Ovary (tissue), 9 donors: Measurements from ENCODE around the gene ANAPC1. TPM values are rescaled to one million over a fixed set of nuclear protein-coding genes. Genes with fewer than 3 reads are reported as not detected.

Experiments used
- DNase-seq, 5 donors: peaks; one replicate each; pipeline ENCODE4 v3.0.0-alpha.2; 2019 to 2020
- H3K27ac ChIP-seq, 2 donors: fragments of 200-600 bp; one replicate each; pipeline versions ENCODE4 v1.5.1 to v1.8.0; 2019 to 2022
- H3K27me3 ChIP-seq: fragments of 200-600 bp; one replicate; pipeline ENCODE4 v1.8.0; 2022
- H3K36me3 ChIP-seq: fragments of 200-600 bp; sonication (generic); one replicate; pipeline ENCODE4 v1.5.1; 2019
- H3K4me1 ChIP-seq: one replicate; pipeline ENCODE4 v1.8.1; 2013; ENCODE audit warnings: mild to moderate bottlenecking, moderate library complexity; ENCODE audit not compliant: insufficient read depth
- H3K4me3 ChIP-seq: fragments of 200-600 bp; sonication (generic); one replicate; pipeline ENCODE4 v1.5.1; 2017
- H3K9me3 ChIP-seq, 2 donors: fragments of 200-600 bp in 1 of 2; sonication (generic) in 1 of 2; one replicate each; pipeline versions ENCODE4 v1.5.1 to v1.8.1; 2013 to 2019; ENCODE audit warnings: mild to moderate bottlenecking in 1 of 2, moderate library complexity in 1 of 2
- EP300 ChIP-seq: sonication (generic); formaldehyde crosslinking; IDR thresholded peaks from one replicate; pipeline ENCODE4 v1.6.1; 2017; ENCODE audit warnings: antibody characterized with exemption
- POLR2A ChIP-seq: fragments of 450-650 bp; IDR thresholded peaks from one replicate; pipeline ENCODE4 v1.6.1; 2017; ENCODE audit warnings: antibody characterized with exemption, mild to moderate bottlenecking, moderate library complexity
- WGBS, 3 donors: extraction: QIAGEN DNeasy Blood & Tissue Kit in 1 of 3; methylation state at CpG; one replicate each; pipeline versions ENCODE4 v1.1.5 to v1.1.7; 2013 to 2017; 5-methylcytosine and 5-hydroxymethylcytosine counted together
- intact Hi-C, 4 donors: fragments of 100-400 bp; cut with DNase I; formaldehyde crosslinking; loops; one replicate each; pipeline versions ENCODE4 v1.11.0 to v1.15.1; 2022 to 2023
- polyA plus RNA-seq, 2 donors: library from polyadenylated mRNA; stranded (reverse); fragments of 200-250 nt in 1 of 2; fragments of 350-450 nt in 1 of 2; fragmentation: Illumina TruSeq in 1 of 2; extraction: RNeasy Lipid Tissue Mini Kit (QIAGEN cat#74804) in 1 of 2; gene quantifications; one replicate each; pipeline ENCODE4 v1.2.3, GENCODE V29; 2013 to 2014
- total RNA-seq, 7 donors: library from RNA; depleted of rRNA in 2 of 7; stranded (reverse); fragments of >200 nt in 2 of 7; fragmentation: NEBNext Ultra II Directional in 3 of 7; extraction: Animal tissue kit (Norgen Biotek cat#: 25700) in 3 of 7; gene quantifications; one replicate each; pipeline versions ENCODE4 v1.1.0 to v1.2.4, GENCODE V29; 2016 to 2023
- TF ChIP-seq, protein P1 (sequence below), 3 donors: fragments of 450-650 bp in 2 of 3; fragments of 200-600 bp in 1 of 3; IDR thresholded peaks; one replicate each; pipeline versions ENCODE4 v1.5.1 to v1.8.0; 2016 to 2022; ENCODE audit warnings: antibody characterized with exemption in 3 of 3, mild to moderate bottlenecking in 1 of 3
- donor health status: DM: no; HTN: no; CAD: no; lungs with moderate emphysema.
- donor health status: DM: no; HTN: no; CAD: no.
- donor health status: Bipolar disorder and iron deficiency.
- donor health status: DM: yes; HTN: yes; CAD: no.
- donor health status: DM: no; HTN: no; CAD: no.
- donor health status: DM: yes; HTN: yes; CAD: no.

ANAPC1 gene
- total and polyA plus RNA-seq, 9 donors: 7.6 to 43.3 (median 31.9) TPM

DNA sequence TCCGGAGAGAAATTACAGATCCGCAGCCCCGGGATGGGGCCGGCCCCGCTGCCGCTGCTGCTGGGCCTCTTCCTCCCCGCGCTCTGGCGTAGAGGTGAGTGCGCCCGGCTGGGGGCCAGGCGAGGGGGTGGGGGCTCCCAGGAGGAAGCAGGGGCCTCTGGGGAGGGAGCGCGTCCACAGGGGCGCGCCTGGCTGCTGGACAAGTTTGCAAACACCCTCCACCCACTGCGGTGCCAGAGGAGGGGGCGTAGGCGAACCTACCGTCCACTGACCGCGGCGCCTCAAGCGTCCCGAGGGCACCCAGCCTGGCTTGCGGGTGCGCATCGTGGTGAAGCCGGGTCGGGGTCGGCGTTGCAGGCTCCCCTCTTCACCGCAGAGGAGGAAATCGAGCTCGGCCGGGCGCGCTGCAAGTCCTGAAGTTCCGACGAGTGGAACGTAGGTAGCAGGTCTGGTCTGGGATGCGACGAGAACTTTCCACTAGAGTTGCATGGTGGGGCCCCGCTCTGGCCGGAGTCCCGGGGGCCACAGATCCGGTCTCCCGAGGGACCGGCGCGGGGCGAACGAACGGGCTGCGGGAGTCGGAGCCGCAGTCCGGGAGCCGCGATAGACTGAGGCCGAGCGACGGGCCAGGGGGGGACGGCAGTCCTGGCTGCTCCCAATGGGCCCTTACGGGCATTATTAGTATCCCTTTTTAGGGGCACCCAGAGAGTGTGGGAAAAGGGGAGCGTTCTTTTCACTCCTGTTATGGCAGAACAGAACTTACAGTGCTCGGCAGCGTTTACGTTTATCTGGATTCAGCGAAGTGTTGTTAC is 14.9 kb upstream of the ANAPC1 start:
- Histone ChIP-seq H3K4me3 (peak overlapping the region; percentile 94), H3K36me3 (no peaks in the 10 kb centered on the region), H3K4me1 (peaks cover 1% of the 10 kb centered on the region), H3K9me3 (no peaks in the 10 kb centered on the region), H3K27ac (peak overlapping the region; percentile 74 to 84), H3K27me3 (no peaks in the 10 kb centered on the region)
- TF ChIP-seq POLR2A (no peak), EP300 (no peak)
- TF ChIP-seq, protein P1, sequence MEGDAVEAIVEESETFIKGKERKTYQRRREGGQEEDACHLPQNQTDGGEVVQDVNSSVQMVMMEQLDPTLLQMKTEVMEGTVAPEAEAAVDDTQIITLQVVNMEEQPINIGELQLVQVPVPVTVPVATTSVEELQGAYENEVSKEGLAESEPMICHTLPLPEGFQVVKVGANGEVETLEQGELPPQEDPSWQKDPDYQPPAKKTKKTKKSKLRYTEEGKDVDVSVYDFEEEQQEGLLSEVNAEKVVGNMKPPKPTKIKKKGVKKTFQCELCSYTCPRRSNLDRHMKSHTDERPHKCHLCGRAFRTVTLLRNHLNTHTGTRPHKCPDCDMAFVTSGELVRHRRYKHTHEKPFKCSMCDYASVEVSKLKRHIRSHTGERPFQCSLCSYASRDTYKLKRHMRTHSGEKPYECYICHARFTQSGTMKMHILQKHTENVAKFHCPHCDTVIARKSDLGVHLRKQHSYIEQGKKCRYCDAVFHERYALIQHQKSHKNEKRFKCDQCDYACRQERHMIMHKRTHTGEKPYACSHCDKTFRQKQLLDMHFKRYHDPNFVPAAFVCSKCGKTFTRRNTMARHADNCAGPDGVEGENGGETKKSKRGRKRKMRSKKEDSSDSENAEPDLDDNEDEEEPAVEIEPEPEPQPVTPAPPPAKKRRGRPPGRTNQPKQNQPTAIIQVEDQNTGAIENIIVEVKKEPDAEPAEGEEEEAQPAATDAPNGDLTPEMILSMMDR (IDR thresholded peaks at IDR 0.05): no peak
- peak in 2 of 5 donors; percentile 50 to 62 for DNase-seq
- intact Hi-C loops: loop anchor here (5.0 to 10.0 kb wide), 3 partner anchors 133 to 356 kb away; partner anchors contain the start of gene ZC3H8 (in 1 of the 4)
- WGBS, 3 donors: 1% methylated on average over 50 to 70 of the region's 70 CpGs

DNA sequence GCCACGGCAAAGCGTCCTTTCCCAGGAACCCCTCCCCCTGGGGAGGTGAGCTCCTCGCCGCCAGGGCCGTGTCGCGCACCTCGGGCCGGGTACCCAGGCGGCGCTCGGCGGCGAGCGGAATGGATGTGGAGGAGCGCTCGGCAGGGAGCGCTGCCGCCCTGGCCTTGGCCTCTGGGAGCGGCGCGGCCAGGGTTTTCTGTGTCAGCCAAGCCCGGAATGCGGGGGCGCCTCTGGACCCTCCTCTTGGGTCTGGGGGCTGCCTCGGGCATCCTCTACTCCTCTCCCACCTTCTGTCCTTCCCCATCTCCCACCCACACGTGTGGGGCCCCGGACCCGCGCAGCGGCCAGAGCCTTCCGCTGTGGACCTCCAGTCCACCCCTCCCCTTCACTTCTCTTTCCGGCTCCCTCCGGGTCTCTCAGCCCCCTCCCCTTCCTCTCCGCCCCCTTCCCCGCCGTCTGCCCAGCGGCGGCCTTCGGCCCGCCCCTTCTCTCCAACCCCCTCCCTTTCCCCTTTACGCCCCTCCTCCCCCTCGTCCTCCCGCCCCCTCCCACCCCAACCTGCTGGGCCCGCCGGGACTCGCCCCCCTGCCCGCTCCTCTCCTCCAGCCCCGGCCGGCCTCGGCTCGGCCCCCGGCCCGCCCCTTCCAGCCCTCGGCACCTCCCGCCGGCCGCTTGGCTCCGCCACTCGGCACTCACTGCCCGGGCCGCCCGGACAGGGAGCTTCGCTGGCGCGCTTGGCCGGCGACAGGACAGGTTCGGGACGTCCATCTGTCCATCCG is 14.1 kb upstream of the ANAPC1 start, which contains the start of gene MERTK:
MERTK (plus strand) TSS at position 684 of the 779 bp plus-strand sequence. CDS start 129 bp downstream, outside the sequence.
- H3K36me3 ChIP-seq: no peaks in the 10 kb centered on the region
- no peaks in the 10 kb centered on the region for H3K9me3 ChIP-seq
- DNase-seq: peak; percentile 87 to 90 (median 90)
- peaks cover 1% of the 10 kb centered on the region for H3K4me1 ChIP-seq
- 1% methylated on average over 29 to 70 of the region's 71 CpGs for WGBS, 3 donors
- H3K4me3 ChIP-seq: peak within 1 kb of the TSS; percentile 94
- TF ChIP-seq EP300: no peak
- TF ChIP-seq POLR2A: peak; percentile 61
- TF ChIP-seq, protein P1 (IDR thresholded peaks at IDR 0.05): peak; percentile 14 to 67 (median 58)
- no peaks in the 10 kb centered on the region for H3K27me3 ChIP-seq
- peak within 1 kb of the TSS; percentile 74 to 84 for H3K27ac ChIP-seq
- intact Hi-C loops: loop anchor here (2.0 to 10.0 kb wide), 4 partner anchors 134 to 357 kb away; partner anchors contain the start of gene ZC3H8 (in 1 of the 4)

DNA sequence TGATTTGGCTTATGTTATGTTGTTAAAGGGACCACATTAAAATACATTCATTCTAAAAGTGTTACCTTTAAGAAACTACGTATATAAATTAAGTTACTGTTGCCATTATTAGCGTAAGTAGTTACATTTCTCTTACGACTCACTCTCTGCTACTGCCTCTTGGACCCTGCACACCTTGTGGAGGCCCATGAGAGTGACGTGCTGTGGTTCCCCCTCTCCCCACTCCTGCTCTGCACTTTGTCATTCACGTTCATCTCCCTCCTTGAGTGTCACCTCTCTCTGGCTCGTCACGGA is 13.6 kb upstream of the ANAPC1 start:
- H3K27ac ChIP-seq: peak overlapping the region; percentile 74 to 84
- DNase-seq: no peak
- H3K4me3 ChIP-seq: peak overlapping the region; percentile 94
- intact Hi-C loops: loop anchor here (2.0 to 10.0 kb wide), 4 partner anchors 135 to 357 kb away; partner anchors contain the start of gene ZC3H8 (in 1 of the 4)
- no peak for TF ChIP-seq EP300
- TF ChIP-seq POLR2A: no peak
- TF ChIP-seq, protein P1 (IDR thresholded peaks at IDR 0.05): no peak
- no peaks in the 10 kb centered on the region for H3K27me3 ChIP-seq
- no peaks in the 10 kb centered on the region for H3K36me3 ChIP-seq
- H3K4me1 ChIP-seq: peaks cover 1% of the 10 kb centered on the region
- WGBS, 3 donors: 3 to 4% (median 3%) methylated on average over 7 of the region's 7 CpGs
- H3K9me3 ChIP-seq: no peaks in the 10 kb centered on the region

DNA sequence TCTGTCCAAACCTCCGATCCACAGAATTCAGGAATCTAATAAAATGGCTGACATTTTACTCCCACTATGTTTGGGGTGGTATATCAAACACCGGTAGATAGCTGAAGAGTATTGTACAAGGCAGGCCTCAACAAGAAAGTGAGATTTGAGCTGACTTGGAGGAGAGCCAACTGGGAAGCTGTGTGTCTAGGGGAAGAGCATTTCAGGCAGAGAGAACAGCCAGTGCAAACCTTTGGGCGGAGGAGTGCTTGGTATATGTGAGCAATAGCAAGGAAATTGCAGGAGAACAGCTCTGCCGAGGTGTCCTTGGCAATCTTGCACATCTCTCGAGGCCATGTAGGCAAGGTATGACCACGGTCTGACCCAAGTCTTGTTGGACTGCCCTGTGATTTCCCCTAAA is 12.6 kb upstream of the ANAPC1 start:
- Histone ChIP-seq H3K36me3 (no peaks in the 10 kb centered on the region), H3K4me1 (peaks cover 1% of the 10 kb centered on the region), H3K9me3 (no peaks in the 10 kb centered on the region), H3K27ac (no peak overlapping the region), H3K4me3 (no peak overlapping the region), H3K27me3 (no peaks in the 10 kb centered on the region)
- DNase-seq: no peak
- TF ChIP-seq EP300: no peak
- TF ChIP-seq, protein P1 (IDR thresholded peaks at IDR 0.05): no peak
- TF ChIP-seq POLR2A: no peak
- intact Hi-C loops: loop anchor here (2.0 to 10.0 kb wide), 4 partner anchors 136 to 358 kb away; partner anchors contain the start of gene ZC3H8 (in 1 of the 4)
- 84% methylated on average over 6 of the region's 6 CpGs for WGBS, 3 donors
